ENCODE measurements around the gene NPLOC4. TPM values are rescaled to one million over a fixed set of nuclear protein-coding genes. Genes with fewer than 3 reads are reported as not detected.

NPLOC4 gene
- total RNA-seq, 4 donors from 2014 or later = 45.8 to 98.5 (median 58.1) TPM

DNA sequence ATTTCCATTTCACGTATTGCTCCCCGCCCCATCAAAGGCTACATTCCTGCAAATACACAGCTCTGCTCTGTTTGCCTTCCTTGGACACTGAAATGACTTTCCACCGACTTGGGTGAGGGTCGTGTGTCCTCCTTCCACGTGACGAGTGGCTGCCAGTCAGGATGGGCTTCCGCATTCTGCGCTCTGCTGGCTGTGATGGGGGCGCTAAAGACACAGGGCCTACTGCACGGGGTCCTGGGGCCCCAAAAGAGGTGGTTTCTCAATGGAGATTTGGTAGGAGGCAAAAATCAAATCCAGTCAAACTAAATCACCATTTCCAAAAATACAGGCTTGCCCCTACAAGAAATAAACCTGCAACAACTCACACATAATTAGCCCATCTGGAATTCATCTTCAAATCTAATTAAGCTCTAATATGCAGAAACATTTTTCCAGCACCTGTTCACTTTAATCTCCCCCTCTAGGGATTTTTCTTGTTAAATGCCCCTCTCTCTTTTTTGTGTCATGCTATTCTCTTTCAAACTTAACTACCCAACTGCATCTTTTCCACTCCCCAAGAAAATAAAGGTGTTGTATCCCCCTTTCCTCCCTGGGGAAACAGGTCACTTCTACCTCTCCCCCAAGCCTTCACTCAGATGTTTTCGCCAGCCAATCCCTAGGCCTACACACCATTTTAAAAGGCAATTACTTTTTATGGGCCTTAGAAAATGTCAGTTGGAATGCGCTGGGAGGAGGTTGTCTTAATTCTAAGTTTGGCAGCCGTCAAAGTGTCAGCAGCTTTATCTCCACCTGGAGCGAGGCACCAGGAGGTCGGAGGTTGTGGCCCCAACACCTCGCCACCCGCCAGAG is 62.9 kb downstream of the NPLOC4 start:
- H3K27me3 ChIP-seq = no peaks in the 10 kb centered on the region
- no peaks in the 10 kb centered on the region for H3K9me3 ChIP-seq
- TF ChIP-seq, protein P1, sequence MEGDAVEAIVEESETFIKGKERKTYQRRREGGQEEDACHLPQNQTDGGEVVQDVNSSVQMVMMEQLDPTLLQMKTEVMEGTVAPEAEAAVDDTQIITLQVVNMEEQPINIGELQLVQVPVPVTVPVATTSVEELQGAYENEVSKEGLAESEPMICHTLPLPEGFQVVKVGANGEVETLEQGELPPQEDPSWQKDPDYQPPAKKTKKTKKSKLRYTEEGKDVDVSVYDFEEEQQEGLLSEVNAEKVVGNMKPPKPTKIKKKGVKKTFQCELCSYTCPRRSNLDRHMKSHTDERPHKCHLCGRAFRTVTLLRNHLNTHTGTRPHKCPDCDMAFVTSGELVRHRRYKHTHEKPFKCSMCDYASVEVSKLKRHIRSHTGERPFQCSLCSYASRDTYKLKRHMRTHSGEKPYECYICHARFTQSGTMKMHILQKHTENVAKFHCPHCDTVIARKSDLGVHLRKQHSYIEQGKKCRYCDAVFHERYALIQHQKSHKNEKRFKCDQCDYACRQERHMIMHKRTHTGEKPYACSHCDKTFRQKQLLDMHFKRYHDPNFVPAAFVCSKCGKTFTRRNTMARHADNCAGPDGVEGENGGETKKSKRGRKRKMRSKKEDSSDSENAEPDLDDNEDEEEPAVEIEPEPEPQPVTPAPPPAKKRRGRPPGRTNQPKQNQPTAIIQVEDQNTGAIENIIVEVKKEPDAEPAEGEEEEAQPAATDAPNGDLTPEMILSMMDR (IDR thresholded peaks at IDR 0.05) = no peak
- H3K4me3 ChIP-seq (replicated peaks in 1 of 3) = no peak overlapping the region
- peaks cover 25 to 32% of the 10 kb centered on the region in 2 donors for H3K36me3 ChIP-seq
- peaks cover 29 to 38% of the 10 kb centered on the region in 2 donors for H3K4me1 ChIP-seq
- intact Hi-C loops (cut with DNase I) = no loop called here
- WGBS, 2 donors = 92 to 93% methylated on average over 17 of the region's 17 CpGs
- no peak for DNase-seq
- peak overlapping the region in 2 of 3 donors; percentile 40 to 67 for H3K27ac ChIP-seq

DNA sequence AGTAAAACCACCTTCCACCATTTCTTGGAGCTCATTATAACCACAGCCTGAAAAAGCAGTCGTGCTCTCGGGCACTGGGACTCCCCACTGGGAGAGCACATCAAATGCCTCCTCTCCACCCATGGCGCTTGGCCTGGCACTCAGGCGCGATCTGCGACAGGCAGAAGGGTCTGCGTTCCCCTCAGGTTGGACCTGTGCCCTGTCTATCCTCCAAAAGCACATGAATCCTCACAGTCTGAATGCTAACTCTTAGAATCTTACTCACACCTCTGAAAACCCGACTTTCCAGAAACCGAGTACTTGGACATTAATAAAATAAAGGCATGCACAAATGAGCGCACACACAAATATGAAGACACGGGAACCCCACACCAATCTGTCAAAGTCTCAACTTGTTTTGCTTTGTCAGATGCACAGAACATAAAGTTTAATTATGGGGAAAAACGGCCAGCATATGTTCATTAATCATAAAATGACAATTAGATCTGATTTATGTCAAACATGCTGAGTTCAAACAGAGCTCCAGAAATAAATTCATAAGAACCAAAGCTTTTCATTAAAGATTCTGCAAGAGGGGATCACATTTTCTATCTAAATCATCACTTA is 64.2 kb downstream of the NPLOC4 start:
- Histone ChIP-seq H3K27ac (no peak overlapping the region), H3K4me1 (peaks cover 36 to 39% of the 10 kb centered on the region in 2 donors), H3K27me3 (no peaks in the 10 kb centered on the region), H3K36me3 (peaks cover 25 to 39% of the 10 kb centered on the region in 2 donors), H3K9me3 (no peaks in the 10 kb centered on the region), H3K4me3 (replicated peaks in 1 of 3) (no peak overlapping the region)
- TF ChIP-seq POLR2A (IDR thresholded peaks at IDR 0.05) = no peak
- TF ChIP-seq, protein P1 (IDR thresholded peaks at IDR 0.05) = no peak
- no peak for DNase-seq
- WGBS, 2 donors = 83 to 84% methylated on average over 12 of the region's 12 CpGs
- intact Hi-C loops (cut with DNase I) = no loop called here

- Histone ChIP-seq H3K27ac (no peak overlapping the region), H3K36me3 (peaks cover 25 to 39% of the 10 kb centered on the region in 2 donors), H3K9me3 (no peaks in the 10 kb centered on the region), H3K27me3 (no peaks in the 10 kb centered on the region), H3K4me3 (replicated peaks in 1 of 3) (no peak overlapping the region), H3K4me1 (peaks cover 36 to 39% of the 10 kb centered on the region in 2 donors)
- intact Hi-C loops (cut with DNase I) = no loop called here
- WGBS, 2 donors = 90 to 91% methylated on average over 7 to 11 of the region's 11 CpGs
- TF ChIP-seq POLR2A (IDR thresholded peaks at IDR 0.05) = no peak
- TF ChIP-seq, protein P1 (IDR thresholded peaks at IDR 0.05) = no peak
- no peak for DNase-seq
Observed at GRCh38 chr17:81570964-81571363, 65.9 kb downstream of the NPLOC4 start.

GRCh38 chr17:81569986-81570514 is 66.9 kb downstream of the NPLOC4 start:
- DNase-seq = no peak
- Histone ChIP-seq H3K27me3 (no peaks in the 10 kb centered on the region), H3K9me3 (no peaks in the 10 kb centered on the region), H3K36me3 (peaks cover 29 to 43% of the 10 kb centered on the region in 2 donors), H3K4me3 (replicated peaks in 1 of 3) (no peak overlapping the region), H3K27ac (no peak overlapping the region), H3K4me1 (peaks cover 32 to 34% of the 10 kb centered on the region in 2 donors)
- intact Hi-C loops (cut with DNase I) = no loop called here
- WGBS, 2 donors = 96% methylated on average over 14 to 18 of the region's 18 CpGs
- TF ChIP-seq, protein P1 (IDR thresholded peaks at IDR 0.05) = no peak
- TF ChIP-seq POLR2A (IDR thresholded peaks at IDR 0.05) = no peak

Data from thyroid gland (tissue), 4 donors.